SIG-M5 (cell line): ENCODE data around the gene ACER1.
"Not testable (repeated sequence)": the region's sequence is repeated elsewhere in the genome, so short reads cannot be mapped to it uniquely, and the experiment has no call there.

Experiments used
- DNase-seq: peaks from one replicate; lab custom pipeline; 2025; lab: John Stamatoyannopoulos, UW

The ACER1 gene

DNA sequence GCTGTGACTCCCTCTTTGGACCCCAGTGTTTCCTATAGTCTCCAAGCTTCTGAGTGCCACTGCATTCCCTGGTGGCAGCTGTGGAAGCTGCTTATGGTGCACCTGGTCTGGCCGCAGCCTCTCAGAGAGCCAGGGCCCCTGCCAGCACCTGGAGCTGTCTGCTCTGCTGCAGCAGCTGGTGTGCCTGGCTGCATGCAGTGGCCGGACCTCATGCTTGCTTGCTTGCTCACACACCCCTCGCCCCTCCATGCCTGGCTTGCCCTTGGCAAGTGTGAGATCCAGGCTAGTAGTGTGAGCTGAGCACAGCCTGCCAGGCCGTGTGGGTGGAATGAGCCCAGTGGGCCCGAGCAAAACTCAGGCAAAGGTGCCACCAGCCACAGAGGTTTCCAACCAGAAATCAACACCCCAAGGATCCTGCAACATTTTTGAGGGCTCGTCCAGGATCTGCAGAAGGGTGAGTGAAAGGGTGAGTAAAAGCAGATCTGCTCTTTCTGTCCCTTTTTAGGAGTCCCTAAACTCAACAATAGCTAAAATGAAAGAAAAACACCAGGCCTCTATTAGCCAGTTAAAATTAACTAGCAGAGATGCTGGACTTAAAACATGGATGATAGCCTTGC is 46.0 kb downstream of the ACER1 start:
- DNase-seq = no peak

- no peak for DNase-seq
Observed at GRCh38 chr19:6286676-6287075, 46.7 kb downstream of the ACER1 start.

DNA sequence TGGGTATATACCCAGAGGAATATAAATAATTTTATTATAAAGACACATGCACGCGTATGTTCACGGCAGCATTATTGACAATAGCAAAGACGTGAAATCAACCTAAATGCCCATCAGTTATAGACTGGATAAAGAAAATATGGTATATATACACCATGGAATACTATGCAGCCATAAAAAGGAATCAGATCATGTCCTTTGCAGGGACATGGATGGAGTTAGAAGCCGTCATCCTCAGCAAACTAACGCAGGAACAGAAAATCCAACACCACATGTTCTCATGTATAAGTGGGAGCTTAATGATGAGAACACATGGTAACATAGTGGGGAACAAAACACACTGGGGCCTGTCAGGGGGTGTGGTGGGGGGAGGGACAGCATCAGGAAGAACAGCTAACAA is 51.0 kb downstream of the ACER1 start:
- DNase-seq = not testable (repeated sequence)

DNA sequence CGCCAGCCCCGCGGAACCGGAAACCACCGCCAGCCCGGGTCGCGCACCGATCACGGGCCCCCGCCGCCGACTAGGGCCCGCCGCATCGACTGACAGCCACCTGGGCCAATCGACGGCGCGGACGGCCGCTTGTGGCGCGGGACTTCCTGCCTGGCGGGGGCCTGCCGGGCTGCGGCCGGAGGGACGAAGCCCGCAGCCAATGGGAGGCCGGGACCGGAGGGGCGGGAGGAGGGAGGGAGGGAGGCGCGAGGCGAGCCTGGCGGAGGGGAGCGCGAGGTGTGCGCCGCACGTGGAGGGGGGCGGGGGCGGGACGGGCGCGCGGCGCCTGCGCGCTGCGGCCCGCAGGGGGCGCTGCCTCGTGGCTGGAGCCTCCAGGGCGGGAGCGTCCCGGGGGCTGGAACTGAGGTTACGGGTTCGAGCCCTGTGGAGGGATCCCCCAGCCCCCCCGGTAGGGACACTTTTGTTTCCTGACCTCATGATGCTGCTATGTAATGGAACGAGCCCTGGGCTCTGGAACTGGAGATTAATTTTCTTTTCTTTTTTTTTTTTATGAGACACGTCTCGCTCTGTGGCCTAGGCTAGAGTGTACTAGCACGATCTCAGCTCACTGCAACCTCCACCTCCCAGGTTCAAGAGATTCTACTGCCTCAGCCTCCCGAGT is 53.4 kb downstream of the ACER1 start, which contains the start of gene MLLT1:
Gene MLLT1 (minus strand): TSS at position 45 of the 661 bp plus-strand sequence. CDS start 191 bp downstream, outside the sequence.
- DNase-seq = peak; percentile 31

- DNase-seq = no peak
Observed at GRCh38 chr19:6279620-6279930, 53.8 kb downstream of the ACER1 start.

- no peak for DNase-seq
Observed at GRCh38 chr19:6278740-6279619, 54.4 kb downstream of the ACER1 start.

- DNase-seq = no peak
Observed at GRCh38 chr19:6278051-6278450, 55.4 kb downstream of the ACER1 start.

GRCh38 chr19:6276447-6276846 is 57.0 kb downstream of the ACER1 start:
- no peak for DNase-seq

DNA sequence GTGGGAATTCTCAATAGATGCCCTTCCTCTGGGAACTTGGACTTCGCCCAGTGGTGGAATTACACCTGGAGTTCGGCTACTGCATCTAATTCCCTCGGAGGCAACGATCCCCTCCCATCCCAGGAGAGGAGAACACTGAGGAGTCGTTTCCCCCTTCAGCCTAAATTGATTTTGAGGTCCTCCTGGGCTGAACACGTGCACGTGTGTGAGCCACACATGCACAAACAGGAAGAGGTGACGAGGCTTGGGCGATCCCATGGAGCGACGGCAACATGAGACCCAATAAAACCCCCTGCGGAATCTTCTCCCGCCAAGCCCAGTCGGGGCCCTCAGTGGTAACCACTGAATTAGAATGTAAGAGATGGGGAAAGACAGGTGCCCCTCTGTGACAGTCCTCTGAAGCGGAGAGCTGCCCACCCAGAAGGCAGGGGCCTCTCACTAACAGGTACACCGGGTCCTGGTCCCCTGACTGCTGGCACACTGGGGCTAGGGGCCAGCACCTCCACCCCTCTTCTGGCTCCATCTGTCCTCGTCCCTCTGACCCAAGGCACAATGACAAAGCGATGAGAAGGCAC is 58.2 kb downstream of the ACER1 start:
- no peak for DNase-seq

- no peak for DNase-seq
Observed at GRCh38 chr19:6274756-6275155, 58.7 kb downstream of the ACER1 start.

DNA sequence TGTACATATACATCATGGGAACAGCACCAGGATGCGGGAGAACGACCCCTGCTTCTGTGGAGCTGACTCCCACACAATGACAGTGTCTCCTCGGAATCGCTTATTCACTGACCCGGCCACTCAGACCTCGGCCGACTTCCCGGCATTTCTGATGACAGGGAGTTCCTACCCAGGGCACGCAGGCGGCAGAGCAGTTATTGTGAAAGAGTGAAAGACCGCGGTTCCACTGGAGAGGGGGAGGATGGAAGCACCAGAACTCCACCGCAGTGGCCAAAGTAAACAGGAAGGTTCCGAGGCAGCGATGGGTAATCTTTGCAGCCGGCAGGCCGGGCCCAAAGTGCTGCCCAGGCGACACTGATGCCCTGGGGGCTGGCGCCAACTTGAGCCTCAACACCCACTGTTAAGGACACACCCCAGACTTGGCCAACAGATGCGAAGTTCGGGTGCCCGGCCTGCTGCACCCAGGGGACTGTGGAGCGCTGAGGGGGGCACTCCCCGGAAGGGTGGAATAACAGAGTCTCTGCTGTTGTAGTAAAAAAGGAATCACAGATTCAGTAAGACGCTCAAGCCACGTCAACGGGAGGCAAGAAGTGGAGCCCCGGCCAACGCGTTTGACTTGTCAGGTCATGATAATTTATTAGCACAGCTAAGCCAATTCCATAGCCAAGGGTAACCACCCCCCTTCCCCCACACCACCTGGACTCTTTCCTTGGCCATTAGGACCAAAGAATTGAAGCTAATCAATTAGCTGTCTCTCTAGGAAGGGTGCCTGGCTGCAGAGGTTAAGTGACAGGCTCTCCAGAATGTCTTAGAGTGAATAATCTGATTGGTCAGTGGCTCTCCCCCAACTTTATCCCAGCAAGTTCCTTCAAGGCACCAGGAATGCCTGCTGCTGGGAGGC is 59.5 kb downstream of the ACER1 start:
- no peak for DNase-seq

- DNase-seq = no peak
Observed at GRCh38 chr19:6272913-6273600, 60.4 kb downstream of the ACER1 start.

- no peak for DNase-seq
Observed at GRCh38 chr19:6272411-6272791, 61.0 kb downstream of the ACER1 start.

DNA sequence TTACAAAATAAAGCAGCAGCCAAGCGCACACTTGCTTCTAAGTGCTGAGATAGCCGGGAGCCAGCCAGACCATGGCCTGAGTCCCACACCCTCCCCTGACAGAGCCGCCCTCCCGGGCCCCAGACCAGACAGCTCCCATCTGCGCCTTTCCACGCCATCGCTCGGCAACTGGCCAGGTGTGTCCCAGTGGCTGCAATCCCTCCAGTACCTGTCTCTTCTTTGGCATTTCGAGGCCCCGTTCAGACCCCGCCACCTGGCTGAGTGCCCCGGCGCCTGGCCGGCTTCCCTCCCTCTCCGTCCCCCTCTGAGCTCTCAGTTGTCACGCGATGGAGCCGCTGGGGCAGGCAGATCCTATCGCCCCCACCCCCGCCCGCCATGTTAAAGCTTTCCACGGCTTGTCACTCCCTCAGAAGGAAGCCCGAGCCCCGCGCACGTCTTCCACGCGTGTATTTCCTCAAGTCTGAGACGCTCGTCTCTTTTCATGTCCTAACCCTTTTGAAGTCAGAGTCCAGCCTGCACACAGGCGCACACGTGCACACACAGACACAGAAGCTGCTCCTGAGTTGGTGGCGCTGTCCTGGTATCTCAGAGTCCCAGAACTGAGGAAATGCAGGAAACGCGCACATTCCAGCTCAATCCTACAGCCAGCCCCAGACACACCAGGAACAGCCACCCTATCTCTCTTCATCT is 61.5 kb downstream of the ACER1 start:
- DNase-seq = no peak

DNA sequence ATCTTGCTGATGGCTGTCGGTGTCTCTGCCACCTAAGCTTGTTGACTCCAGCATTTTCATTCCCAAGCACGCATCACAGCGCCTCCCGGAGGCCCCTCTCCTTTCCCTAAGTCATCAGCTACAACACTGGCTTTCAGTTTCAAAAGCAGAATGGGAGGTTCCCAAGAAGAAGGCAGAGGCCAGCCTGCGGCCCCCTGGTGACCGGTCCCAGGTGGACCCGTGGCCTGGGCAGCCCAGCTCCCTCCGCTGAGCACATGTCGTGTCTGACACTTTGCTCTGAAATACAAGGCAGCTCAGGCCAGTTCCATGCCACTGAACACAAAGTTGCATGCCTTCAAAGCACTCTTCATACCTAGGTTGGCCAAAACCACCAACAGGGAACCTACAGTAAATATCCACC is 62.2 kb downstream of the ACER1 start:
- DNase-seq = no peak

DNA sequence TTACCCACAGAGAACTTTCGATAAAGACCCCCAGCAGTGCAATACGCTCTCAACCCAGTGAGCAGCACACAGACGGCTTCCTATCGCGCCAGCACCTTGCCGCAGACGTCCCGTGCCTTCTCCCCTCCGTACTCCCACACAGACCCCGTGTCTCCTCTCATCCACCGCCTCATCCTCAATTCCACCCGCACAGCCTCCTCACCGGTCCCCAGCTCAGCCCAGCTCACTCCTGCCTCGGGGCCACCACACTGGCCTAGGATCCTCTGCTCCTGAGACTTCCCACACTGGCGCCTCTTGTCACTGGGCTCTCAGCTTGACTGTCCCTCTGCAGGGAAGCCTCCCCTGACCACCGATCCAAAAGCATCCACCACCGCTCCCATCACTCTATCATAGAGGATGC is 62.6 kb downstream of the ACER1 start:
- no peak for DNase-seq

GRCh38 chr19:6270076-6270745 is 63.2 kb downstream of the ACER1 start:
- DNase-seq = no peak

GRCh38 chr19:6269101-6269886 is 64.1 kb downstream of the ACER1 start:
- no peak for DNase-seq

- DNase-seq = no peak
Observed at GRCh38 chr19:6268382-6268771, 65.0 kb downstream of the ACER1 start.
